HEK293 (cell line): ENCODE data around the gene ERBB4.

Experiments
- ZNF335 ChIP-seq: fragments of 450-650 bp; formaldehyde crosslinking; conservative IDR thresholded peaks from 2 replicates; pipeline ENCODE4 v1.5.1; 2016; ENCODE audit warnings: missing biosample characterization, missing genetic modification characterization
- TF ChIP-seq, protein P1 (sequence below): fragments of 450-650 bp; formaldehyde crosslinking; IDR thresholded peaks from 2 replicates; pipeline ENCODE4 v1.5.1; 2016; ENCODE audit warnings: missing biosample characterization, missing genetic modification characterization
- TF ChIP-seq, protein P2 (sequence below): fragments of 450-650 bp; formaldehyde crosslinking; IDR thresholded peaks from 2 replicates; pipeline ENCODE4 v1.5.1; 2016; ENCODE audit warnings: missing biosample characterization, missing genetic modification characterization
- TF ChIP-seq, protein P3 (sequence below): fragments of 450-650 bp; formaldehyde crosslinking; IDR thresholded peaks from 2 replicates; pipeline ENCODE4 v1.5.1; 2016; ENCODE audit warnings: missing biosample characterization, missing genetic modification characterization

DNA sequence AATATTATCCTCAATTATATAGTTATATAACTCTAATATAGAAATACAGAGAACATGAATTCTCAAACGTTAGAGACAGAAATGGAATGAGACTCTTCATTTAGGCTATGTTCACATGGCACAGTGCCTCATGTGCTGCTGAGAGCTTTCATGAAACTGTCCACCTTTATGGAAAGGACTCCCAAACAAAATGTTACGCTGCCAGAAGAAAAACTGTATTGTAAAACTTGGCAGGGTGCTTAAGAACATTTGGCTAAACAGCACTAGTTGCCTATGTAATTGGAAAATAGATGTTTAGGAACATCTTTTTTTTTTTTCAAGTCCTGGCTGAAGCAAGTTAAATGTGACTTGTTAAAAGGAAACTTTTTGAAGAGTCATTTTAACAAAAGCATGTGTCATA is 396.0 kb downstream of the ERBB4 start:
- TF ChIP-seq, protein P1, sequence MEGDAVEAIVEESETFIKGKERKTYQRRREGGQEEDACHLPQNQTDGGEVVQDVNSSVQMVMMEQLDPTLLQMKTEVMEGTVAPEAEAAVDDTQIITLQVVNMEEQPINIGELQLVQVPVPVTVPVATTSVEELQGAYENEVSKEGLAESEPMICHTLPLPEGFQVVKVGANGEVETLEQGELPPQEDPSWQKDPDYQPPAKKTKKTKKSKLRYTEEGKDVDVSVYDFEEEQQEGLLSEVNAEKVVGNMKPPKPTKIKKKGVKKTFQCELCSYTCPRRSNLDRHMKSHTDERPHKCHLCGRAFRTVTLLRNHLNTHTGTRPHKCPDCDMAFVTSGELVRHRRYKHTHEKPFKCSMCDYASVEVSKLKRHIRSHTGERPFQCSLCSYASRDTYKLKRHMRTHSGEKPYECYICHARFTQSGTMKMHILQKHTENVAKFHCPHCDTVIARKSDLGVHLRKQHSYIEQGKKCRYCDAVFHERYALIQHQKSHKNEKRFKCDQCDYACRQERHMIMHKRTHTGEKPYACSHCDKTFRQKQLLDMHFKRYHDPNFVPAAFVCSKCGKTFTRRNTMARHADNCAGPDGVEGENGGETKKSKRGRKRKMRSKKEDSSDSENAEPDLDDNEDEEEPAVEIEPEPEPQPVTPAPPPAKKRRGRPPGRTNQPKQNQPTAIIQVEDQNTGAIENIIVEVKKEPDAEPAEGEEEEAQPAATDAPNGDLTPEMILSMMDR (tag by site-specific recombination), result no peak
- TF ChIP-seq ZNF335 (tag by site-specific recombination), result no peak
- TF ChIP-seq, protein P2, sequence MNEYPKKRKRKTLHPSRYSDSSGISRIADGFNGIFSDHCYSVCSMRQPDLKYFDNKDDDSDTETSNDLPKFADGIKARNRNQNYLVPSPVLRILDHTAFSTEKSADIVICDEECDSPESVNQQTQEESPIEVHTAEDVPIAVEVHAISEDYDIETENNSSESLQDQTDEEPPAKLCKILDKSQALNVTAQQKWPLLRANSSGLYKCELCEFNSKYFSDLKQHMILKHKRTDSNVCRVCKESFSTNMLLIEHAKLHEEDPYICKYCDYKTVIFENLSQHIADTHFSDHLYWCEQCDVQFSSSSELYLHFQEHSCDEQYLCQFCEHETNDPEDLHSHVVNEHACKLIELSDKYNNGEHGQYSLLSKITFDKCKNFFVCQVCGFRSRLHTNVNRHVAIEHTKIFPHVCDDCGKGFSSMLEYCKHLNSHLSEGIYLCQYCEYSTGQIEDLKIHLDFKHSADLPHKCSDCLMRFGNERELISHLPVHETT (tag by site-specific recombination), result no peak
- TF ChIP-seq, protein P3, sequence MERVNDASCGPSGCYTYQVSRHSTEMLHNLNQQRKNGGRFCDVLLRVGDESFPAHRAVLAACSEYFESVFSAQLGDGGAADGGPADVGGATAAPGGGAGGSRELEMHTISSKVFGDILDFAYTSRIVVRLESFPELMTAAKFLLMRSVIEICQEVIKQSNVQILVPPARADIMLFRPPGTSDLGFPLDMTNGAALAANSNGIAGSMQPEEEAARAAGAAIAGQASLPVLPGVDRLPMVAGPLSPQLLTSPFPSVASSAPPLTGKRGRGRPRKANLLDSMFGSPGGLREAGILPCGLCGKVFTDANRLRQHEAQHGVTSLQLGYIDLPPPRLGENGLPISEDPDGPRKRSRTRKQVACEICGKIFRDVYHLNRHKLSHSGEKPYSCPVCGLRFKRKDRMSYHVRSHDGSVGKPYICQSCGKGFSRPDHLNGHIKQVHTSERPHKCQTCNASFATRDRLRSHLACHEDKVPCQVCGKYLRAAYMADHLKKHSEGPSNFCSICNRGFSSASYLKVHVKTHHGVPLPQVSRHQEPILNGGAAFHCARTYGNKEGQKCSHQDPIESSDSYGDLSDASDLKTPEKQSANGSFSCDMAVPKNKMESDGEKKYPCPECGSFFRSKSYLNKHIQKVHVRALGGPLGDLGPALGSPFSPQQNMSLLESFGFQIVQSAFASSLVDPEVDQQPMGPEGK (tag by site-specific recombination), result no peak
